ENCODE results near the gene ARSI.

DNA sequence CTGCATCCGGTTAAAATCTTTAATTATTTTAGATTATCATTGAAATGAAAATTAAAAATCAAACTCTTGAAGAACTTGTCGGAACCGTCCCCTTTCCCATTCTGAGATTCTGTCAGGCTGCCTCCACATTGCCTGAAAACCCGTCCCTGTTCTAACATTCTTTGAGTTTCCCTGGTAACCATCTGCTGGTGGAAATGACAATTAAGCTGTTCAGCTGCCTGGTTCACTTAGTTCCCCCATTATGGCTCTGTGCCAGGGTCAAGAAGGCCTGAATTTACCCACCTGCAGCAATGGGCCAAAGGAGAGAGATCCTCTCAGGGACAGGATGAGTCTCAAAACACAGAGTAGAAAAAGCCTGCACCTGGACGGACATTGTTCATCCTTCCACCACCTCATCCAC, 43.0 kb upstream of the ARSI start:
- TF ChIP-seq POLR2A (IDR thresholded peaks at IDR 0.05; ENCODE audit: low read depth, low read length) (no peak), TAF1 (IDR thresholded peaks at IDR 0.05; ENCODE audit: borderline replicate concordance, low read depth, low read length) (no peak)

Measured in GM12892 (cell line).